Right ventricle myocardium inferior (tissue), 1 donor: ENCODE results near the gene PLEK. TPM values are rescaled to one million over a fixed set of nuclear protein-coding genes. Genes with fewer than 3 reads are reported as not detected.

Experiments used
- ATAC-seq: fragments of 200-7000 bp; cut with Tn5 transposase; one replicate; pipeline ENCODE4 v1.9.1; 2020; ENCODE audit warnings: mild to moderate bottlenecking, moderate library complexity
- DNase-seq: peaks from one replicate; pipeline ENCODE4 v3.0.0; 2021; ENCODE audit errors: missing footprints
- intact Hi-C: fragments of 100-400 bp; cut with DNase I; formaldehyde crosslinking; loops from one replicate; pipeline ENCODE4 v1.11.0; 2022
- long read RNA-seq: library from polyadenylated mRNA; unstranded; transcript quantifications from one replicate; pipeline ENCODE4 v2.0.0, GENCODE V29; 2021
- total RNA-seq: library from RNA; stranded (reverse); fragmentation: NEBNext Ultra II Directional; extraction: Animal tissue kit (Norgen Biotek cat#: 25700); gene quantifications from one replicate; pipeline ENCODE4 v1.2.1, GENCODE V29; 2021
- donor health status: DM: no; HTN: yes; CAD: no; lungs with severe emphysema.

The PLEK gene
- 7.2 TPM for total RNA-seq
- long read RNA-seq, partial matches to known transcripts: 1 of 4 reads
- long read RNA-seq, other reads (novel, unspliced or antisense): 1 of 4 reads

GRCh38 chr2:68365087-68365486 lies at the start of gene PLEK:
Gene PLEK (plus strand): TSS chr2:68365282. CDS start chr2:68365352, 70 bp downstream.
- intact Hi-C loops: no loop called here
- DNase-seq (peak; percentile 83), ATAC-seq (peak; percentile 57)

GRCh38 chr2:68316111-68316510 lies 49.0 kb upstream of the PLEK start:
- intact Hi-C loops: no loop called here
- DNase-seq: no peak
- no peak for ATAC-seq

- intact Hi-C loops: loop anchor here (2.0 kb wide), 1 partner anchor 31 kb away; no protein-coding TSS in a partner anchor
- peak; percentile 30 for ATAC-seq
- no peak for DNase-seq
Measured at GRCh38 chr2:68317971-68318913, 46.8 kb upstream of the PLEK start.

- intact Hi-C loops: loop anchor here (1.0 to 2.0 kb wide), 2 partner anchors 32 to 67 kb away; partner anchors contain the start of gene PPP3R1
- DNase-seq (peak; percentile 68), ATAC-seq (peak; percentile 53)
Measured at GRCh38 chr2:68318914-68319397, 46.1 kb upstream of the PLEK start.

GRCh38 chr2:68319398-68320117 lies 45.5 kb upstream of the PLEK start, which contains the start of gene CNRIP1:
Gene CNRIP1 (minus strand): TSS chr2:68319949. CDS start chr2:68319400, 549 bp downstream.
- ATAC-seq (peak; percentile 83), DNase-seq (peak; percentile 81)
- intact Hi-C loops: loop anchor here (1.0 to 2.0 kb wide), 2 partner anchors 33 to 67 kb away; partner anchors contain the start of gene PPP3R1

GRCh38 chr2:68320118-68320641 lies 44.9 kb upstream of the PLEK start:
- intact Hi-C loops: no loop called here
- no peak for ATAC-seq
- DNase-seq: no peak

GRCh38 chr2:68325056-68325455 lies 40.0 kb upstream of the PLEK start:
- no peak for ATAC-seq
- no peak for DNase-seq
- intact Hi-C loops: no loop called here

- ATAC-seq (no peak), DNase-seq (no peak)
- intact Hi-C loops: no loop called here
Measured at GRCh38 chr2:68328901-68329300, 36.2 kb upstream of the PLEK start.

- DNase-seq (no peak), ATAC-seq (no peak)
- intact Hi-C loops: no loop called here
Measured at GRCh38 chr2:68330691-68331090, 34.4 kb upstream of the PLEK start.

GRCh38 chr2:68333009-68333408 lies 32.1 kb upstream of the PLEK start:
- ATAC-seq: no peak
- DNase-seq: no peak
- intact Hi-C loops: no loop called here

- ATAC-seq: no peak
- intact Hi-C loops: no loop called here
Measured at GRCh38 chr2:68333931-68334330, 31.2 kb upstream of the PLEK start.

GRCh38 chr2:68336192-68336591 lies 28.9 kb upstream of the PLEK start:
- ATAC-seq (no peak), DNase-seq (no peak)
- intact Hi-C loops: no loop called here

More at GRCh38 chr2:68333931-68334330, 31.2 kb upstream of the PLEK start:
- no peak for DNase-seq

GRCh38 chr2:68340226-68341061 lies 24.6 kb upstream of the PLEK start:
- intact Hi-C loops: no loop called here
- DNase-seq (no peak), ATAC-seq (no peak)

GRCh38 chr2:68341062-68341329 lies 24.1 kb upstream of the PLEK start:
- DNase-seq (no peak), ATAC-seq (no peak)
- intact Hi-C loops: no loop called here

GRCh38 chr2:68341583-68341982 lies 23.5 kb upstream of the PLEK start:
- DNase-seq (no peak), ATAC-seq (no peak)
- intact Hi-C loops: no loop called here

GRCh38 chr2:68342470-68342869 lies 22.6 kb upstream of the PLEK start:
- intact Hi-C loops: no loop called here
- no peak for ATAC-seq
- DNase-seq: no peak

- ATAC-seq: no peak
- no peak for DNase-seq
- intact Hi-C loops: no loop called here
Measured at GRCh38 chr2:68344031-68344430, 21.1 kb upstream of the PLEK start.

- intact Hi-C loops: no loop called here
- ATAC-seq (no peak), DNase-seq (no peak)
Measured at GRCh38 chr2:68345129-68345875, 19.8 kb upstream of the PLEK start.
